ENCODE measurements around the gene FAM98B.

DNA sequence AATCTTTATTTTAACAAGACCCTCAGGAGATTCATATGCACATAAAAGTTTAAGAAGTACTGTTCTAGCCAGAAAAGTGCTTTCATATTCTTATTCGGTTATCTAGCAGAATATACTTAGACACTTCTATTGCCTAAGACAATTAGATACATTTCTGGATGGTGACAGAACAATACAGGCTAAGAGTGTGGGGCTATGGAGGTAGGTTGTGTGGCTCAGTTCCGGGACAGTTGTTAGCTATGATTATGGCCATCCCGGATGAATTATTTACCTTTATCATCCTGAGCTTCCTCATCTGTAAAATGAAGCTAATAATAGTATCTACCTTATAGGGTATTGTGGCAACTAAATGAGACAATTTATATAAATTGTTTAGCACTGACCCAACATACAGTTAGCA is 6.6 kb downstream of the FAM98B start:
- TF ChIP-seq E2F5 (CRISPR knock-in tag; IDR thresholded peaks at IDR 0.05): no peak
- no peak for TF ChIP-seq NR3C1 (CRISPR knock-in tag; conservative IDR thresholded peaks at IDR 0.05; ENCODE audit: low read depth)
- TF ChIP-seq FOXJ3 (CRISPR knock-in tag; IDR thresholded peaks at IDR 0.05; ENCODE audit: borderline replicate concordance): no peak
- TF ChIP-seq, protein P1, sequence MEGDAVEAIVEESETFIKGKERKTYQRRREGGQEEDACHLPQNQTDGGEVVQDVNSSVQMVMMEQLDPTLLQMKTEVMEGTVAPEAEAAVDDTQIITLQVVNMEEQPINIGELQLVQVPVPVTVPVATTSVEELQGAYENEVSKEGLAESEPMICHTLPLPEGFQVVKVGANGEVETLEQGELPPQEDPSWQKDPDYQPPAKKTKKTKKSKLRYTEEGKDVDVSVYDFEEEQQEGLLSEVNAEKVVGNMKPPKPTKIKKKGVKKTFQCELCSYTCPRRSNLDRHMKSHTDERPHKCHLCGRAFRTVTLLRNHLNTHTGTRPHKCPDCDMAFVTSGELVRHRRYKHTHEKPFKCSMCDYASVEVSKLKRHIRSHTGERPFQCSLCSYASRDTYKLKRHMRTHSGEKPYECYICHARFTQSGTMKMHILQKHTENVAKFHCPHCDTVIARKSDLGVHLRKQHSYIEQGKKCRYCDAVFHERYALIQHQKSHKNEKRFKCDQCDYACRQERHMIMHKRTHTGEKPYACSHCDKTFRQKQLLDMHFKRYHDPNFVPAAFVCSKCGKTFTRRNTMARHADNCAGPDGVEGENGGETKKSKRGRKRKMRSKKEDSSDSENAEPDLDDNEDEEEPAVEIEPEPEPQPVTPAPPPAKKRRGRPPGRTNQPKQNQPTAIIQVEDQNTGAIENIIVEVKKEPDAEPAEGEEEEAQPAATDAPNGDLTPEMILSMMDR (IDR thresholded peaks at IDR 0.05): no peak
- TF ChIP-seq ETV6 (CRISPR knock-in tag; IDR thresholded peaks at IDR 0.05): no peak
- TF ChIP-seq IRF2 (CRISPR knock-in tag; IDR thresholded peaks at IDR 0.05; ENCODE audit: borderline replicate concordance, low read depth): no peak
- TF ChIP-seq, protein P2, sequence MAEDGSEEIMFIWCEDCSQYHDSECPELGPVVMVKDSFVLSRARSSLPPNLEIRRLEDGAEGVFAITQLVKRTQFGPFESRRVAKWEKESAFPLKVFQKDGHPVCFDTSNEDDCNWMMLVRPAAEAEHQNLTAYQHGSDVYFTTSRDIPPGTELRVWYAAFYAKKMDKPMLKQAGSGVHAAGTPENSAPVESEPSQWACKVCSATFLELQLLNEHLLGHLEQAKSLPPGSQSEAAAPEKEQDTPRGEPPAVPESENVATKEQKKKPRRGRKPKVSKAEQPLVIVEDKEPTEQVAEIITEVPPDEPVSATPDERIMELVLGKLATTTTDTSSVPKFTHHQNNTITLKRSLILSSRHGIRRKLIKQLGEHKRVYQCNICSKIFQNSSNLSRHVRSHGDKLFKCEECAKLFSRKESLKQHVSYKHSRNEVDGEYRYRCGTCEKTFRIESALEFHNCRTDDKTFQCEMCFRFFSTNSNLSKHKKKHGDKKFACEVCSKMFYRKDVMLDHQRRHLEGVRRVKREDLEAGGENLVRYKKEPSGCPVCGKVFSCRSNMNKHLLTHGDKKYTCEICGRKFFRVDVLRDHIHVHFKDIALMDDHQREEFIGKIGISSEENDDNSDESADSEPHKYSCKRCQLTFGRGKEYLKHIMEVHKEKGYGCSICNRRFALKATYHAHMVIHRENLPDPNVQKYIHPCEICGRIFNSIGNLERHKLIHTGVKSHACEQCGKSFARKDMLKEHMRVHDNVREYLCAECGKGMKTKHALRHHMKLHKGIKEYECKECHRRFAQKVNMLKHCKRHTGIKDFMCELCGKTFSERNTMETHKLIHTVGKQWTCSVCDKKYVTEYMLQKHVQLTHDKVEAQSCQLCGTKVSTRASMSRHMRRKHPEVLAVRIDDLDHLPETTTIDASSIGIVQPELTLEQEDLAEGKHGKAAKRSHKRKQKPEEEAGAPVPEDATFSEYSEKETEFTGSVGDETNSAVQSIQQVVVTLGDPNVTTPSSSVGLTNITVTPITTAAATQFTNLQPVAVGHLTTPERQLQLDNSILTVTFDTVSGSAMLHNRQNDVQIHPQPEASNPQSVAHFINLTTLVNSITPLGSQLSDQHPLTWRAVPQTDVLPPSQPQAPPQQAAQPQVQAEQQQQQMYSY (CRISPR knock-in tag; IDR thresholded peaks at IDR 0.05): no peak
- no peak for TF ChIP-seq ELF4 (CRISPR knock-in tag; IDR thresholded peaks at IDR 0.05; ENCODE audit: low read depth)
- TF ChIP-seq, protein P3, sequence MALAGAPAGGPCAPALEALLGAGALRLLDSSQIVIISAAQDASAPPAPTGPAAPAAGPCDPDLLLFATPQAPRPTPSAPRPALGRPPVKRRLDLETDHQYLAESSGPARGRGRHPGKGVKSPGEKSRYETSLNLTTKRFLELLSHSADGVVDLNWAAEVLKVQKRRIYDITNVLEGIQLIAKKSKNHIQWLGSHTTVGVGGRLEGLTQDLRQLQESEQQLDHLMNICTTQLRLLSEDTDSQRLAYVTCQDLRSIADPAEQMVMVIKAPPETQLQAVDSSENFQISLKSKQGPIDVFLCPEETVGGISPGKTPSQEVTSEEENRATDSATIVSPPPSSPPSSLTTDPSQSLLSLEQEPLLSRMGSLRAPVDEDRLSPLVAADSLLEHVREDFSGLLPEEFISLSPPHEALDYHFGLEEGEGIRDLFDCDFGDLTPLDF (CRISPR knock-in tag; IDR thresholded peaks at IDR 0.05): no peak
- no peak for TF ChIP-seq ZNF263 (CRISPR knock-in tag; IDR thresholded peaks at IDR 0.05; ENCODE audit: low read depth)
- TF ChIP-seq, protein P4, sequence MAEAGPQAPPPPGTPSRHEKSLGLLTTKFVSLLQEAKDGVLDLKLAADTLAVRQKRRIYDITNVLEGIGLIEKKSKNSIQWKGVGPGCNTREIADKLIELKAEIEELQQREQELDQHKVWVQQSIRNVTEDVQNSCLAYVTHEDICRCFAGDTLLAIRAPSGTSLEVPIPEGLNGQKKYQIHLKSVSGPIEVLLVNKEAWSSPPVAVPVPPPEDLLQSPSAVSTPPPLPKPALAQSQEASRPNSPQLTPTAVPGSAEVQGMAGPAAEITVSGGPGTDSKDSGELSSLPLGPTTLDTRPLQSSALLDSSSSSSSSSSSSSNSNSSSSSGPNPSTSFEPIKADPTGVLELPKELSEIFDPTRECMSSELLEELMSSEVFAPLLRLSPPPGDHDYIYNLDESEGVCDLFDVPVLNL (CRISPR knock-in tag; IDR thresholded peaks at IDR 0.05; ENCODE audit: borderline replicate concordance, low read depth): no peak
